ENCODE measurements around the gene IGFBPL1.

Gene IGFBPL1

DNA sequence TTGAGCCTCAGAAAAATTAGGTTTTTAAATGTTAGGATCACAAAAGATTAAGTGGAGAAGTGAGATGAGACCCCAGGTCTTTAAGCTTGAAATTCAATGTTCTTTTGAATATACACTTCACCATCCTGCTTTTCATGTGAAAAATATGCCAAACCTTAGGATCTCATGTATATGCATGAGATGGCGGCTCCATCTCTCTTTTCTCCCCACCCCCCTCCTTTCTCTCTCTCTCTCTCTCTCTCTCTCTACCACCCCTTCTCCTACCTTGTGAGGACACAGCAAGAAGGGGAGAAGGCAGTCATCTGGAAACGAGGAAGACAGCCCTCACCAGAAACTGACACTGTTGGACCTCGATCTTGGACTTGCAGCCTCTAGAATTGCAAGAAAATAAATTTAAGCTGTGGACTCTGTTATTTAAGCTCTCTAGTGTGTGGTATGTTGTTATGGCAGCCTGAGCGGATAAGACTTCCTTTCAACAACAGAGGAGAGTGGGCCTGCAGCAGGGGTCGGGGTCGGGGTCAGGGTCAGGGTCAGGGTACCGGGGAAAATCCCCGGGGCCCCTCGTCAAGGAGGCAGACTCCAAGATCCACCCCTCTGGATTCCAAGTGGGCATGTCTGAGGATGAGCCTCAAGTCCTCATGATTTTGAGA lies 48.1 kb downstream of the IGFBPL1 start:
- DNase-seq, result no peak

- DNase-seq, result no peak
Observed at GRCh38 chr9:38375572-38375963, 48.7 kb downstream of the IGFBPL1 start.

DNA sequence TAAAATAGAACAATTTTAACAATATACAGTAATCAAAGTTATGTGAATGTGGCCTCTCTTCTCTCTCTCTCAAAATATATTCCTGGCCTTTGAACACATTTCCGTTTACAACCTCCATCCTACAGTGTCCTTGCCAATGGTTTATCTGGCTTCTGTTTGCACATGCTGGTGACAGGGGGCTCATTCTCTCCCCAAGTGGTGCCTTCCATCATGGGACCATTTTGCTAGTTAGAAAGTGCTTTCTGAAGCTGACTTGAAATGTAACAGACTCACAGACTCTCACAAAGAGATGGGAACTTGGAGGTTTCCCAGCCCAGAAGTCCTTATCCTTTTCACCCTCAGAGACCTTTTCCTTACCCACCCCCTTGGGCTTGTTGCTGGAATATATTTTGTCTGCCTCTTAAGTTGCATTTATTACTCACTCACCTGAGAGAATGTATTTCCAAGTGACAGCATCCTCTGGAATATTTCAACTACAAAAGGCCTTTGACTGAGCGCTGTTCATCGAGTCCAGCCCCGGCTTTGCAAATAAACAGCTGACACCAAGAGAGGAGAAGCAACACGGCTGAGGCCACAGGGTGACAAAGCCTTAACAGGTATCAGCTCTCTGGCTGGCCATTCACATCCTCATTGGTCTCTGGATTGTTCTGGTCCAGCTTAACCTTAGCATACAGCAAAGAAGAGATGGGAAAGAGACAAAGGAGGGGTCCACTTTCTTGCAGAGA lies 49.2 kb downstream of the IGFBPL1 start:
- DNase-seq, result no peak

DNA sequence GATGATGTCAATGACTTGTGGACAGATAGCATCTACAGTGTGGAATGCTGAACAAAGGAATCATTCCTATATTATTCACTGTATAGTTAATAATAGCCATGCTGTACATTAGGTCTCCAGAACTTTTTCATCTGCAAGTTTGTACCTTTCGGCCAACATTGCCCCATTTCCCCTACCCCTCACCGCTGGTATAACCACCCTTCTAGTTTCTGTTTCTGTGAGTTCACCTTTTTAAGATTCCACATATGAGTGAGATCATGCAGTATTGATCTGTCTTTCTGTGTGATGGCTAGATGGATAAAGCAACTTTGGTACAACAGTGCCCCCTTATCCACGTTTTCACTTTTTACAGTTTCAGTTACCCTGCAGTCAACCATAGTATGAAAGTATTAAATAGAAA lies 50.6 kb downstream of the IGFBPL1 start:
- DNase-seq, result no peak

DNA sequence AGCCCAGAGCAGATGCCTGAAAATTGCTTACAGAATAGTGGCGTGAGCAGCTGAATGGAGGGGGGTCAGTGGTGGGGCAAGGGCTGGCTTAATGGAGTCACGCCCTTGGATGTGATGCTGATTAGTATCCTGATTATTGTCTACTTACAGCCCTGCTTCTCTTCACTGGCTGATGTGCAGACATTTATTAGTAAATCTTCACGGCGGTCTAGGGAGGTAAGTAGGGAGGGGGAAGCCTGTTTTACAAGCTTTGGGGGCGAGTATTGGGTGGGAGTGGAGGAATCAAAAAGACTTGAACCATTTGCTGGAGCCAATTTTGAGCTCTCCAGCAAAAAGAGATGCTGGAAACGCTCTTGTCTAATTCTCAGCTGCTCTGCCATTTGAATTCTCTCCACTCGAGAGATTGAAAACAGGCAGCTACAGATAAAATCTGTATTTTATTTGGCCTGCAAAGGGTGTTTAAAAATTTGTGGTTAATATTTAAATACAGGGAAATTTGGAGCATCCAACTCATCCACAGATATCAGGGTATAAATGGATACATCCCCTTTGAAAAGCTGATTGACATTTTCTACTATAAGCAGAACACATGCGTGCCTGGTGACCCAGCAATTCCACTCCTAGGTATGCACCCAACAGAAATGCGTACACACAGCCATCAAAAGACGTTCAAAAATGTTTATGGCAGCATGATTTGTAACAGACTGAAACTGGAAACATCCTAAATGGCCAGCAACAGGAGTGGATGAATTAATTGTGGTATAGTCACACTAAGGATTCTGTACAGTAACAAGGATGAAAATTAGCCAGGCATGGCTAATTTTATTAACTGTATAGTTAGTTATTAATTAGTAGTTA lies 51.3 kb downstream of the IGFBPL1 start:
- DNase-seq, result no peak

DNA sequence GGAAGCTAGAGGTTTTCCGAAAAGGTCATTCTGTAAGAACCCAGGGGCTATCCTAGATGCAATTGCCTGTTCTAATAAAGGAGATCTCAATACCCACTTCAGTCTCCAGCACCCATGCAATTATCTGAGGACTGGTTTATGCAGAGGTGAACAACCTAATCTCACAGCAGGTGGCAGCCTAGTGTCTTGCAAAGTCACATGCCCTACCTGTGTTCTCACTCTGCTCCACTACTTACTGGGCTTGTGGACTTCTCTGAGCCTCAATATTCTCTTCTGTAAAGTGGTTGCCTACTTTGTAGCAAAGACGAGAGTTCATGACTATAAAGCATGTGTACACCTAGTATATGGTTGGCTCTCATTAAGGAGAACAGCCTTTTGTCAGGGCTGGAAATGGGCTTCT lies 52.8 kb downstream of the IGFBPL1 start:
- no peak for DNase-seq

- DNase-seq, result no peak
Observed at GRCh38 chr9:38370176-38370575, 54.1 kb downstream of the IGFBPL1 start.

- DNase-seq, result no peak
Observed at GRCh38 chr9:38368731-38369130, 55.5 kb downstream of the IGFBPL1 start.

DNA sequence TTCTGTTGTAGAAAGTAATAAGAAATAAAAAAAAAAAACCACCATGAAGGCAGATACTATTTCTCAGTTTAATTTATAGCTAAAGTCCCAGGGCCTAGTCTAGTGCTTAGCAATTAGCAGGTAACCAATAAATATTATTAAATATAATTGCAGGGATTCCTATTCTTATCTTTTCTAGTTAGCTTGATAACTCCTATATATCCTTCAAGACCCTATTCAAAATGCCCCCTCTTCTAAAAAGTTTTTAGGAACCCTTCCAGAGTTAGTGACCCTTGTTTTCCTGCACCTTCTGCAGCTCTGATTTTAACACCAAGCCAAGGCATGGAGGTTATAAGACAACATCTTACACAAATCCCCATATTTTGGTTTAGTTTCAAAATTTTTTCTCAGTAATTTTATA lies 56.4 kb downstream of the IGFBPL1 start:
- DNase-seq, result no peak

DNA sequence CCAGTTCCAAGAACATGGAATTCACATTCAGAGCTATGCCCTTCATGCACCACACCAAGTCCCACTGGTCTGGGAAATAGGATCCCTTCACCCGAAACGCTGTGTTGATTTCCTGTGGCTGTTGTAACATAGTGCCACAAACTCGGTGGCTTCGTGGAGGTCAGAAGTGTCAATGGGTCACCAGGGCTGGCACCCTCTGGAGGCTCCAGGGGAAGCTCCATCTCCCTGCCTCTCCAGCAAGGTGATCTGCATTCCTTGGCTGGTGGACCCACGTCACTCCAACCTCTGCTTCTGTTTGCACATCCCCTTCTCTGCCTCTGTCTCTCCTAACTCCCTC lies 60.7 kb downstream of the IGFBPL1 start:
- no peak for DNase-seq

DNA sequence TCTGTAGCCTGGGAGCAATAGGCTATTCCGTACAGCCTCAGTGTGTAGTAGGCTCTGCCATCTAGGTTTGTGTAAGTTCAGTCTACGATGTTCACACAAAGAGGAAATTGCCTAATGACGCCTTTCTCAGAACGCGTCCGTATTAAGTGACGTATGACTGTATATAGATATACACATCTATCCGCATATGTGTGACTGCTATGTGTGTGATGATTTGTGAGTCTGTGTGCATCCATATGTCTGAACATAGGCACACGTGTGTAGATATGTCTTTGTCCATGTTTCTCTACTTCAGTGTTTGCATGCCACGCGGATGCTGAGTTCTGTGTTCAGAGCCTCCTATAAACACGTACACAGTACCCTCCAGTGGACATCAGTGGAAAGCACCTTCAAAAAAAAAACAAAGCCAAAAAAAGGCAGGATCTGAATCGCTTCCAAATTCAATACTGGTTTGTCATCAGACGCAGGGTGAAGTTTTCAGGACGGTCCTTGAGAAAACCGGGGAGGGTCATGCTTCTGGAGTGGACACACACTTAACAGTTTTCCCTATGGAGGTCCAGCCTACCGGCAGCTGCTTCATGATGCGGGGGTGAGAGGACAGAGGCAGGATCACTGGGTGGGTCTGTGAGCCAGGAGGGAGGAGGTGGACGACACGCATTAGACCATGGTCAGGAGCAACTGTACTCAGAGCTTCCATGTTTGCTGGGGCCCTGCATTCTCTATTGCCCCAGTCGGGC lies 61.2 kb downstream of the IGFBPL1 start:
- DNase-seq, result no peak

DNA sequence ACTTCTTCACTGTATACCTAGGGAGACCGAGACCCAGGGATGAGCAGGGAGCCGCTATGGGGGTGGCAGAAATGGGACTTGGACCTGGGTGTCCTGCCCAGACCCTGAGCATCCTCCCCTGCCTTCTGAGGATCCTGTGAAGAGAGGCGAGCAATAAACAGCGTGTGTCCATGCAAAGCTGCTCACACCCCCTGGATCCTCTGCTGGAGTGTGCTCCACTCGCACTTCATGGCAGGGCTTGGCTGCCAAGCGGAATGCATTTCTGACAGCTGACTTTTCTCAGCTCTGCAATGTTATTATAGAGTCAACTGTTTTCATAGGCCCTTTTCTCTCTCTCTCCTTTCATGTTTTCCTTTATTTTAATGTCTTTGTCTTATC lies 62.8 kb downstream of the IGFBPL1 start:
- DNase-seq, result no peak

DNA sequence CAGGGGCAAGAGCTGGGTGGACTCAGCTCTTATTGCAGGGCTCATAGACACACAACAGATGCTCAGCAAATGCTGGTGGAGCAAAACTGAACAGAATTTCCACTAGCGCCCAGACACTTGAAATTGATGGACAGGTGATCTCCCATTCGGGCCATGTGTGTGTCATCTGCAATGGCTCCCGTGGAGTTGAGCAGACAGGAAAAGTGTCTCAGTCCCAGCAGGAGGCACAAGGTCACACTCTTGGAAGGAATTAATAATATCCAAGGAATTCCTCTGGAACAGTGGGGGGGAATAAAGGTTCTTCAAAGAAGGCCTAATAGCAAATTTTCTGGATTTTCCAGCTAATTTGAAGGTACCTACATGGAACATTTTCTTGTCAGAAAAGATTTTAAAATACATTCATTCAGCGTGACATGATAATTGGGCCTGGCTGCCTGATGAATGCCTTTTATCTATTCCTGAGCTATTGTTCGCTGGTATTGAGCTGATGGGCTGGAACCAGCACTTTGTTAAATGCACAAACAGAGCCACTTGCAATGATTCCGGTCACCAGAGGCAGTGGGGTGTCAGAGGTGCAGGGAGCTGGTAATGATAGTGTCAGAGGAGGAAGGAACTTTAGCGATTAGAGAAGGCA lies 63.3 kb downstream of the IGFBPL1 start:
- no peak for DNase-seq

- no peak for DNase-seq
Observed at GRCh38 chr9:38359689-38360385, 64.4 kb downstream of the IGFBPL1 start.

- no peak for DNase-seq
Observed at GRCh38 chr9:38359297-38359653, 65.0 kb downstream of the IGFBPL1 start.

- no peak for DNase-seq
Observed at GRCh38 chr9:38358390-38359296, 65.6 kb downstream of the IGFBPL1 start.

GRCh38 chr9:38357350-38358114 lies 66.7 kb downstream of the IGFBPL1 start:
- no peak for DNase-seq

DNA sequence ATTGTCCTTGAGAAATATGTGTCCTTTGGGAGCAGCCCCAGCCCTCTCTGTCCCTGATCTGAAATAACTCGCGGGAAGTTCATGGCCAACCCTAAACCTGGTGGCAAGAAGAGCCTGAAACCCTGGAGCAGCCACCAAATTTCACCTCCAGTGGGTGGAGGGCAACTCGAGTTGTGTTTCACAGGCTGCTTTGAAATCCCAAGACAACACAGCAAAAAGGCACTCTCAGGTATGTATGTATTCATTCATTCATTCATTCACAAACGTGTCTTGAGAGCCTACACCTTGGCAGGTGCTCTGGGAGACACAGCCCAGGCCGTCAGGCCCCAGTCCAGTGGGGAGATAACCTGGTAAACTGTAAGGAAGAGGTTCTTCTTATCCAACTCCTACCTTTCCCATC lies 67.4 kb downstream of the IGFBPL1 start:
- DNase-seq, result no peak
